Right kidney (tissue), 9 donors: ENCODE results near the gene CYP4F8.
A peak's percentile ranks its signal among the peaks of the same experiment; 100 is the strongest.
"Not testable (repeated sequence)": the region's sequence is repeated elsewhere in the genome, so short reads cannot be mapped to it uniquely, and the experiment has no call there.

Experiments used
- DNase-seq: peaks from one replicate; pipeline ENCODE4 v3.0.0-alpha.2; 2016
- long read RNA-seq, 8 donors: transcript quantifications; one replicate each; lab custom pipeline, GENCODE V29; 2026

CYP4F8 gene
- long read RNA-seq, donor 1, result 0 reads
- long read RNA-seq, donor 2, result 0 reads
- long read RNA-seq, donor 3, result 0 reads
- long read RNA-seq, donor 4, result 0 reads
- long read RNA-seq, donor 5, result 0 reads
- long read RNA-seq, donor 6, result 0 reads
- long read RNA-seq, donor 7, result 0 reads
- long read RNA-seq, donor 8, result 0 reads

GRCh38 chr19:15614507-15615379 lies at the start of gene CYP4F8:
CYP4F8 (plus strand) TSS chr19:15615218; CDS start chr19:15615617, 399 bp downstream.
- DNase-seq, result no peak

DNA sequence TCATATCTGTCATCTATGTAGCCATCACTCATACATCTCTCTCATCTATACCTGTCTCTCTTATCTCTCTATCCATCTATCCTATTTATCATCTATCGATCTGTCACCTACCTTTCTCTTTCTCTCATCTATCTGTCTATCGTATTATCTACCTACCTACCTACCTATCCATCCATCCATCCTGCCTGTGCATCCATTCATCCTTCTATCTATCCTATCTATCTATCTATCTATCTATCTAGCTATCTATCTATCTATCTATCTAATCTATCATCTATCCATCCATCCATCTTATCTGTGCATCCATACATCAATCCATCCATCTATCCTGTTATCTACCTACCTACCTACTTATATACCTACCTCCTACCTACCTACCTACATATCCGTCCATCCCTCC lies 44.6 kb upstream of the CYP4F8 start:
- no peak for DNase-seq

DNA sequence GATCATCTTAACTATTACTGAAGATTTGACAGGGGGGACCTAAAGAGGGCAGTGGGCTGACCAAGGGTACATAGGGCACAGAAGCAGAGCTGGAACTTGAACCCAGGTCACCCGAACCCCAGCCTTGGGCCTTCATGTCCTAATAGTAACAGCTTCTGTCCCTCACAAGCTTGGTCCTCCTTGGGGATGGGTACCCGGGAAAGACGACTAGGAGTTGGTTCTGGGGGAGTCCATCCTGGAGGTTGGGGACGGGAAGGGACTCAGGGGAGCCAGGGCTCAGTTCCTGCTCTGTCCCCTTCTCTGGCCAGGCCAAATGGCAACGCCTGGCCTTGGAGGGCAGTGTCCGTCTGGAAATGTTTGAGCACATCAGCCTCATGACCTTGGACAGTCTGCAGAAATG lies 39.6 kb upstream of the CYP4F8 start:
- DNase-seq, result no peak

GRCh38 chr19:15576526-15577156 lies 38.4 kb upstream of the CYP4F8 start:
- no peak for DNase-seq

GRCh38 chr19:15577184-15577771 lies 37.7 kb upstream of the CYP4F8 start:
- no peak for DNase-seq

- DNase-seq, result no peak
Observed at GRCh38 chr19:15583346-15583745, 31.7 kb upstream of the CYP4F8 start.

DNA sequence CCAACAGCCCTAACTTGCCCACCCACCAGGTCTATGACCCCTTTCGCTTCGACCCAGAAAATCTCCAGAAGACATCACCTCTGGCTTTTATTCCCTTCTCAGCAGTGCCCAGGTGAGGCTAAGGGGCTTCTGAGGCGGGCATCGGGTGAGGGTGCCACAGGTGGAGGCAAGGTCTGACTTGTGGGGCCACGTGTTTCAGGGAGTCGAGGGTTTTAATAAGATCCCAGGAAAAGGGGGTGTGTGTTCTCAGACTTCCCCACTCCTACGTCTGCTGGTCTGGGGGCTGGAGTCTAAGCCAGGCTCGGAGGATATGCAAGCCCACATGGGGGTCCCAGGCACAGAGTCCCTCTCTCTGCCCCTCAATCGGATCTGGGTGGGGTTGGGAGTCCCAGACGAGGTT lies 30.9 kb upstream of the CYP4F8 start:
- DNase-seq, result no peak

DNA sequence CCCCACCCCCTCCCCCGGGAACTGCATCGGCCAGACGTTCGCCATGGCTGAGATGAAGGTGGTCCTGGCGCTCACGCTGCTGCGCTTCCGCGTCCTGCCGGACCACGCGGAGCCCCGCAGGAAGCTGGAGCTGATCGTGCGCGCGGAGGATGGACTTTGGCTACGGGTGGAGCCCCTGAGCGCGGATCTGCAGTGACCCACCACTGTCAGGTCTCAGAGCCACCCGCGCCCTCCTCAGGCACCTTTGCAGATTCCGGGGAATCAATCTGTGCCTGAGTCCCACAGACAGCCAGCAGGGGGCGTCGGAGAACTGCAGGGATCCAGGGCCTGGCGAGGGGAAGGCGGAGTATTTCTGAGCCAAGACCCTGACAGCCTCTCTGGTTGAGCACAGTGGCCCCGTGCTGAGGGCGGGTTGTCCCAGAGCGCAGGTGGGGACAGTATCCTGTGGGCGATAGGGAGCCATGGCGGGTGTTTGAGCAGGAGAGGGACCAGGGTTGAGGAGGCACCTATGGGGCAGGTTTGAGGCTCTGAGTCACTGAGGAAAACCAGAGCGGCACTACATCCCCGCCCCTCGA lies 30.4 kb upstream of the CYP4F8 start:
- peak; percentile 55 for DNase-seq

GRCh38 chr19:15587663-15588062 lies 27.4 kb upstream of the CYP4F8 start:
- no peak for DNase-seq

DNA sequence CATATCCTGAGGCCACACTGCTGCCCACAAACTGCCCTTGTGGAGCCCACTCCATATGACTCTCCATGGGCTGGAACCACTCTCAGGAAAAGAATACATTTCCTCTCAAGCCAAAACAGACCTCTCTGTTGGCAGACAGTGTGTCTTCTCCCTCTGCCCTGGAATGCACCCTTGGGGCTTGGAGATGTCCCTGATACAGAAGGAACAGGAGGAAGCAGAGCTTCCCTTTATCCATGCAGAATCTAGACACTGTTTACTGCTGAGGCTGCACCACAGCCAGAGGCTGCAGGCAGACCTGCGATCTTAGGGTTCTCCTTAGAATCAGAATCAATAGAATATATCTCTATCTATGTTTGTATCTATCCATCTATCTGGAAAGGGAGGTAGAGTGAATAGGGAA lies 26.8 kb upstream of the CYP4F8 start:
- no peak for DNase-seq

DNA sequence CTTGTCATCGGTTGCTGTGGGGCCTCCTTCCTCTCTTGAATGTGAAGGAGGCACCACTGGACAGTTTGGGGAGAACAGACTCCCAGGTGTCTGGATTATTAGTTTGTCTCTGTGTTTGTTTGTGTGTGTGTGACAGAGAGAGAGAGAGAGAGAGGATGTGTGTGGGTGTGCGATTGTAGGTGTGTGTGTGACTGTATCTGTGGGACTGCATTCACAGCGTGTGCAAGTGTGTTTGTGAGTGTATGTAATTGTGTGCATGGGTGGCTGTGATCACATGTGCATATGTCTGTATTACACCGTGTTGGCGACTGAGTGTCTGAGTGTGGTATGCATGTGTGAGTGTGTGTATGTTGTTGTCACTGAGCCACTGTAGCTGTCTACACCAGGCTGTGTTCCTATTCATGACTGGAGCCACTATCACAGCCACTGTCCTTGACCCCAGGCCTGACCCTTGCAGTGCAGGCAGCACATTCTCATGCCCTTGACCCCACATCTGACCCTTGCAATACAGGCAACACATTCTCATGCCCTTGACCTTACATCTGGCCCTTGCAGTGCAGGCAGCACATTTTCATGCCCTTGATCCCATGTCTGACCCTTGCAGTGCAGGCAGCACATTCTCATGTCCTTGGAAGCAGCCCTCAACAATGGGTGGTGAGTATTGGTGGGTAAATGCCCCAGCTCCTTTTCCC lies 25.1 kb upstream of the CYP4F8 start:
- no peak for DNase-seq

DNA sequence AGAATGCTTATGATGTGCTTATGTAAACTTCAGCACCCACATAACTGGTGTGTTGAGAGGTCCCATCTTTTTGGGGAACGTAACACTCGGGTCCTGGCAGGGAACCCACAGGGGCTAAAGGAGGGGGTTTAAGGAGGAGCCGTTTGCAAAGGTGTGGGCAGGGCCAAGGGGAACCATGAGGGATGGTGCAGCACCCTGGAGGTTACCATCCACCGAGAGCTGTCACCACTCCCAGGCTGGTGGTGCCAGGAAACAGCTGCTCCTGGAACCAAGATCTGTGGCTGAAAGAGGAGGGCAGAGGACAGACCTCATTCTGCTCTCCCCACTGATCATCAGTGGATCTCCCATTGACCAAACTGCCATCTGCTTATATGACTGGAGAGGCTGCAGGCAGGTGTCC lies 23.2 kb upstream of the CYP4F8 start:
- no peak for DNase-seq

GRCh38 chr19:15592506-15592905 lies 22.5 kb upstream of the CYP4F8 start:
- not testable (repeated sequence) for DNase-seq

- DNase-seq, result not testable (repeated sequence)
Observed at GRCh38 chr19:15593766-15594165, 21.3 kb upstream of the CYP4F8 start.

DNA sequence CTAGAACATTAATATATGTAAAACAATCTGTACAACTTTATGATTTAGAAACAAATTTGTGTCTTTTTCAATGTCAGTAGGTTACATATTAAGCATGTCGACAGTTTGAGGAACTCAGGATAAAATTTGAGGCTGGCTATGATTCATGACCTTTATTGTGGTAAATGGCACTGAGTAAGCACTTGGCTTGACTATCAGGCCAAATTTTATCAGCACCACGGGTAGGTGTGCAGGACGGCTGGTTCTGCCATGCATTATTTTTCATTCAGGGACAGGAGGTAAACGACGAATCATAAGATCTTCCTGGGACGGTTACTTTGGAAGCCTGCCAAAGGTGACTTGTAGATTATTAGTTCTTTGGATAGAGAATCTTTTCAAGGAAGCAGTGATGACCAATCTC lies 19.9 kb upstream of the CYP4F8 start:
- DNase-seq, result no peak

DNA sequence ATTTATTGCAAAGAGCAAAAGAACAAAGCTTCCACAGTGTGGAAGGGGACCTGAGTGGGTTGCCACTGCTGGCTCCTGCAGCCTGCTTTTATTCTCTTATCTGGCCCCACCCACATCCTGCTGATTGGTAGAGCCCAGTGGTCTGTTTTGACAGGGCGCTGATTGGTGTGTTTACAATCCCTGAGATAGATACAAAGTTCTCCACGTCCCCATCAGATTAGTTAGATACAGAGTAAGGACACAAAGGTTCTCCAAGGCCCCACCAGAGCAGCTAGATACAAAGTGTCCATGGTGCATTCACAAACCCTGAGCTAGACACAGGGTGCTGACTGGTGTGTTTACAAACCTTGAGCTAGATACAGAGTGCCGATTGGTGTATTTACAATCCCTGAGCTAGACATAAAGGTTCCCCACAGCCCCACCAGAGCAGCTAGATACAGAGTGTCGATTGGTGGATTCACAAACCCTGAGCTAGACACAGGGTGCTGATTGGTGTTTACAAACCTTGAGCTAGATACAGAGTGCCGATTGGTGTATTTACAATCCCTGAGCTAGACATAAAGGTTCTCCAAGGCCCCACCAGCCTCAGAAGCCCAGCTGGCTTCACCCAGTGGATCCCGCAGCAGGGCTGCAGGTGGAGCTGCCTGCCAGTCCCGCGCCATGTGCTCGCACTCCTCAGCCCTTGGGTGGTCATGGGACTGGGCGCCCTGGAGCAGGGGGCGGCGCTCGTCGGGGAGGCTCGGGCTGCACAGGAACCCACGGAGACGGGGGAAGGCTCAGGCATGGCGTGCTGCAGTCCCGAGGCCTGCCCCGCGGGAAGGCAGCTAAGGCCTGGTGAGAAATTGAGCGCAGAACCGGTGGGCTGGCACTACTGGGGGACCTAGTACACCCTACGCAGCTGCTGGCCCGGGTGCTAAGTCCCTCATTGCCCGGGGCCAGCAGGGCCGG lies 6.8 kb upstream of the CYP4F8 start:
- not testable (repeated sequence) for DNase-seq

DNA sequence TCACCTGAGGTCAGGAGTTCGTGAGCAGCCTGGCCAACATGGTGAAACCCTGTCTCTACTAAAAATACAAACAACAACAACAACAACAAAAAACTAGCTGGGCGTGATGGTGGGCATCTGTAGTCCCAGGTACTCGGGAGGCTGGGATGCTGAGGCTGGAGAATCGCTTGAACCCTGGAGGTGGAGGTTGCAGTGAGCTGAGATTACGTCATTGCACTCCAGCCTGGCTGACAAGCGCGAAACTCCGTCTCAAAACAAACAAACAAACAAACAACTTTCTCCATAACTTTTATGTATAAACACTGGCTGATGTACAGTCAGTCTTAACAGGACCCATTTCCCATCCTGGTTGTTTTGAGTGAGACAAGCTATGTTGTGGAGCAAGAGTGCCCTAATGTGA lies 5.8 kb upstream of the CYP4F8 start:
- no peak for DNase-seq

DNA sequence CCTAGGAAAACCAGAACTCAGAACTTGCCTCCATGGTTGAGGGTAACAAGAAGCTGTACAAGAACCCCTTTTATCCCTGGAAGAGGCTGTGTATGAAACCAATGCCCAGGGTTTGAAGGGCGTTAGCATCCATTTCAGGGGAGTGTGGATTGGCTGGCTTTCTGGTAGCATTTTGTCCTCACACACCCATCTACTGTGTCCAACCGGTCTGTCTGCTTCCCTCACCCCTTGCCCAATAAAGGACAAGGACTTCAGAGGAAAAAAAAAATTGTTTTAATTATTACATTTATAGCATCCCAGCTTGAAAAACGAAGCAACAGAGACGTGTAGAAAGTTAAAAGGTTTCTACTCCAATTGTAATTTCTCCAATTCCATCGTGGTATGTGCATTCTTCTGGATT lies 2.7 kb upstream of the CYP4F8 start:
- no peak for DNase-seq

DNA sequence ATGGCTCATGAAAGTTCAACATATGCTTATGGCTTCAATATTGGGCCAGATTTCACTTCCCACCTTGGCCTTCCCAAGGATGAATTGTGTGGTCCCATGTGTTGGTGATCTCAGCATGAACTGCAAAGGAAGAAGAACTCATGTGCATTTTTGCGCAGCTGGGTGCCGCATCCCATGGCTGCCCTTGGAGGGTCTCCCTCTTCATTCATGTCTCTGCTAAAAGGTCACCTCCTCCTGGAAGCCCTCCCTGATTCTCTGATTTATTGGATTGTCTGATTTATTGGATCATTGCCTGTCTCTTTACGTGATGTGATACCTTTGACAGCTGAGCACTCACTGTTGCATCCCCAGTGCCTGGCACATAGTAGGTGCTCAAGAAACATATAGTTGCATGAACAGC lies 1.7 kb upstream of the CYP4F8 start:
- DNase-seq, result no peak

DNA sequence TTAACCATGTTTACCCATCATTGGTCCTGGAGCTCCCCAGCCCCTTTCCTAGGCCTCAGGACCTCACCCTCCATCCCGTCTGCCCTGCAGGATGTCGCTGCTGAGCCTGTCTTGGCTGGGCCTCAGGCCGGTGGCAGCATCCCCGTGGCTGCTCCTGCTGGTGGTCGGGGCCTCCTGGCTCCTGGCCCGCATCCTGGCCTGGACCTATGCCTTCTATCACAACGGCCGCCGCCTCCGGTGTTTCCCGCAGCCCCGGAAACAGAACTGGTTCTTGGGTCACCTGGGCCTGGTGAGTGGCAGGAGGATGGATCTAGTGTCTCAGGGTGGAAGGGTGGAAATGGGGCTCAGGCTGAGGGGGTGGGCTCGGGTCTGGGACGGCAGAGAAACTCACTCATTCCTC lies 508 bp downstream of the CYP4F8 start:
- no peak for DNase-seq

DNA sequence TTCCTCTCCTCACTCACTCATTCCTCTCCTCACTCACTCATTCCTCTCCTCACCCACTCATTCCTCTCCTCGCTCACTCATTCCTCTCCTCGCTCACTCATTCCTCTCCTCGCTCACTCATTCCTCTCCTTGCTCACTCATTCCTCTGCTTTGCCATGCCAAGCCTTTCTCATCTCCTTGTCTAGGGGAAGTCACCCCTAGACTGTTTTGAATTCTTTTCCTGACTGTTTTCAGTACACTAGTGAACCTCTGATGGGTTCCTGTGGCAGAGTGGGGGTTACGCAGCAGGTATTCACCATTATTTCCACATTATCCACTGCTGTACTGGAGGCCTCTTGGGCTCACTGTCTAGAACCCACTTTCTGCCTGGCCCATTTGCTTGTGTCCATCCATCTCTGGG lies 1.2 kb downstream of the CYP4F8 start:
- DNase-seq, result no peak
